H1 (cell line): ENCODE data around the gene RAB40C. TPM values are rescaled to one million over a fixed set of nuclear protein-coding genes. Genes with fewer than 3 reads are reported as not detected.
A peak's percentile ranks its signal among the peaks of the same experiment; 100 is the strongest.

Source experiments
- CTCF ChIA-PET: fragments of 300-600 bp; sonication (Branson Sonifier 250); formaldehyde crosslinking; loops from one replicate; lab custom pipeline; 2021; ENCODE audit not compliant: partially characterized antibody; lab: Charles Lee
- POLR2A ChIA-PET: fragments of 300-600 bp; sonication (Branson Sonifier 250); formaldehyde crosslinking; loops from one replicate; lab custom pipeline; 2021; ENCODE audit warnings: inconsistent platforms; ENCODE audit not compliant: partially characterized antibody; lab: Charles Lee
- DNase-seq, 2 experiments: peaks; one replicate each; pipeline versions ENCODE4 v3.0.0 to v3.0.0-alpha.2; 2010 to 2022; ENCODE audit warnings: low spot score in 2 of 2, low read depth in 1 of 2, mixed read lengths in 1 of 2
- FAIRE-seq: peaks from 2 replicates; lab custom pipeline; 2011; peaks lifted over from hg19 to GRCh38; lab: Jason Lieb, UNC
- H2AFZ ChIP-seq: 2 replicates; pipeline ENCODE4 v1.8.1; 2012; ENCODE audit warnings: low read length, inconsistent platforms
- H2AK5ac ChIP-seq: 2 replicates; pipeline ENCODE4 v1.6.1; 2013; ENCODE audit warnings: low read depth, low read length
- H2BK120ac ChIP-seq: replicated peaks from 2 replicates; pipeline ENCODE3; 2013; ENCODE audit warnings: low read depth, low read length, inconsistent platforms
- H2BK12ac ChIP-seq: 2 replicates; pipeline ENCODE4 v1.6.1; 2013; ENCODE audit warnings: low read depth, low read length
- H2BK15ac ChIP-seq: 2 replicates; pipeline ENCODE4 v1.6.1; 2013; ENCODE audit warnings: low read length
- H2BK20ac ChIP-seq: 2 replicates; pipeline ENCODE4 v1.6.1; 2013; ENCODE audit warnings: low read length
- H2BK5ac ChIP-seq: 2 replicates; pipeline ENCODE4 v1.6.1; 2013; ENCODE audit warnings: low read depth, low read length
- H3K14ac ChIP-seq: 2 replicates; pipeline ENCODE4 v1.6.1; 2013; ENCODE audit warnings: inconsistent platforms; ENCODE audit not compliant: insufficient read length
- H3K18ac ChIP-seq: 2 replicates; pipeline ENCODE4 v1.6.1; 2013; ENCODE audit warnings: low read length; ENCODE audit errors: extremely low read depth
- H3K23ac ChIP-seq: 2 replicates; pipeline ENCODE4 v1.6.1; 2013; ENCODE audit warnings: inconsistent platforms; ENCODE audit not compliant: insufficient read length
- H3K23me2 ChIP-seq: 2 replicates; pipeline ENCODE4 v1.6.1; 2013; ENCODE audit warnings: low read depth, low read length
- H3K27ac ChIP-seq: 2 replicates; pipeline ENCODE4 v1.6.1; 2011; ENCODE audit warnings: low read depth, low read length, inconsistent platforms
- H3K27me3 ChIP-seq, 4 experiments: replicated peaks in 1 of 4; 1 replicate in 1 of 4; 2 replicates in 3 of 4; pipeline versions ENCODE4 v1.6.1 to v1.8.1; 2011 to 2013; ENCODE audit warnings: low read length in 3 of 4, mild to moderate bottlenecking in 3 of 4, inconsistent platforms in 2 of 4, mixed read lengths in 2 of 4, moderate library complexity in 1 of 4; ENCODE audit not compliant: control insufficient read depth in 3 of 4, insufficient read depth in 3 of 4; ENCODE audit errors: extremely low read depth in 1 of 4
- H3K36me3 ChIP-seq, 4 experiments: 2 replicates each; pipeline versions ENCODE4 v1.6.1 to v1.8.1; 2011 to 2013; ENCODE audit warnings: mild to moderate bottlenecking in 4 of 4, low read length in 3 of 4, moderate library complexity in 2 of 4, control low read depth in 1 of 4, inconsistent platforms in 1 of 4; ENCODE audit not compliant: insufficient read depth in 4 of 4, control insufficient read depth in 2 of 4
- H3K4ac ChIP-seq: replicated peaks from 2 replicates; pipeline ENCODE3; 2013; ENCODE audit warnings: low read length, low read depth, mixed read lengths, inconsistent platforms; ENCODE audit not compliant: insufficient read length
- H3K4me1 ChIP-seq, 4 experiments: replicated peaks in 1 of 4; 1 replicate in 1 of 4; 2 replicates in 3 of 4; pipeline versions ENCODE4 v1.6.1 to v1.8.1; 2011 to 2013; ENCODE audit warnings: low read length in 3 of 4, inconsistent platforms in 2 of 4, mixed read lengths in 1 of 4; ENCODE audit not compliant: insufficient read depth in 4 of 4, control insufficient read depth in 3 of 4
- H3K4me2 ChIP-seq, 2 experiments: 2 replicates each; pipeline versions ENCODE4 v1.6.1 to v1.8.1; 2011 to 2013; ENCODE audit warnings: low read depth in 2 of 2, low read length in 2 of 2, control low read depth in 1 of 2, inconsistent platforms in 1 of 2, mild to moderate bottlenecking in 1 of 2; ENCODE audit not compliant: insufficient read depth in 1 of 2
- H3K4me3 ChIP-seq, 4 experiments: fragments of 200-600, 300-600 bp in 1 of 4; sonication (generic), shearing (Covaris generic), sonication (Bioruptor Twin) in 1 of 4; 2 replicates each; pipeline versions ENCODE4 v1.5.1 to v1.8.1; 2011 to 2016; ENCODE audit warnings: low read length in 4 of 4, low read depth in 3 of 4, control low read depth in 2 of 4, inconsistent platforms in 2 of 4, mild to moderate bottlenecking in 2 of 4, mixed read lengths in 1 of 4, moderate library complexity in 1 of 4; ENCODE audit not compliant: insufficient read depth in 2 of 4; ENCODE audit errors: extremely low read depth in 1 of 4
- H3K56ac ChIP-seq: replicated peaks from 2 replicates; pipeline ENCODE3; 2013; ENCODE audit warnings: low read depth, mild to moderate bottlenecking, mixed read lengths, low read length, inconsistent platforms; ENCODE audit not compliant: insufficient read length
- H3K79me1 ChIP-seq: 2 replicates; pipeline ENCODE4 v1.6.1; 2013; ENCODE audit warnings: low read depth, low read length, control low read depth
- H3K79me2 ChIP-seq, 2 experiments: 2 replicates each; pipeline versions ENCODE4 v1.6.1 to v1.8.1; 2012 to 2013; ENCODE audit warnings: low read length in 2 of 2, mild to moderate bottlenecking in 2 of 2, inconsistent platforms in 1 of 2; ENCODE audit not compliant: insufficient read depth in 2 of 2, control insufficient read depth in 1 of 2
- H3K9ac ChIP-seq, 4 experiments: replicated peaks in 1 of 4; 1 replicate in 1 of 4; 2 replicates in 3 of 4; pipeline versions ENCODE4 v1.6.1 to v1.8.1; 2011 to 2013; ENCODE audit warnings: low read depth in 3 of 4, low read length in 3 of 4, control low read depth in 2 of 4, mild to moderate bottlenecking in 2 of 4, moderate library complexity in 2 of 4, inconsistent platforms in 1 of 4; ENCODE audit errors: extremely low read depth in 1 of 4
- H3K9me3 ChIP-seq, 2 experiments: 2 replicates each; pipeline versions ENCODE4 v1.6.1 to v1.8.1; 2012 to 2013; ENCODE audit warnings: mild to moderate bottlenecking in 2 of 2, moderate library complexity in 2 of 2, control low read depth in 1 of 2, inconsistent platforms in 1 of 2, low read depth in 1 of 2, low read length in 1 of 2, mixed read lengths in 1 of 2; ENCODE audit not compliant: insufficient read depth in 2 of 2
- H4K20me1 ChIP-seq, 2 experiments: replicated peaks in 1 of 2; 2 replicates each; pipeline versions ENCODE3 to v1.8.1; 2011 to 2013; ENCODE audit warnings: inconsistent platforms in 2 of 2, low read length in 2 of 2, mild to moderate bottlenecking in 1 of 2; ENCODE audit not compliant: insufficient read depth in 2 of 2, control insufficient read depth in 1 of 2
- H4K5ac ChIP-seq: 2 replicates; pipeline ENCODE4 v1.6.1; 2013; ENCODE audit warnings: low read length, low read depth, mixed read lengths, inconsistent platforms; ENCODE audit not compliant: insufficient read length
- H4K8ac ChIP-seq: 2 replicates; pipeline ENCODE4 v1.8.0; 2013; ENCODE audit warnings: mild to moderate bottlenecking, moderate library complexity, low read length, inconsistent platforms; ENCODE audit not compliant: insufficient read depth; ENCODE audit errors: extremely low read depth
- H4K91ac ChIP-seq: replicated peaks from 2 replicates; pipeline ENCODE3; 2013; ENCODE audit warnings: low read length, mixed read lengths, inconsistent platforms; ENCODE audit not compliant: insufficient read length
- CEBPB ChIP-seq: IDR thresholded peaks from 2 replicates; pipeline ENCODE4 v1.6.1; 2012; ENCODE audit warnings: low read depth, low read length
- EP300 ChIP-seq, 2 experiments: IDR thresholded peaks; 1 replicate in 1 of 2; 2 replicates in 1 of 2; pipeline ENCODE4 v1.6.1; 2011 to 2012; ENCODE audit warnings: low read depth in 2 of 2, low read length in 2 of 2, mild to moderate bottlenecking in 2 of 2, borderline replicate concordance in 1 of 2, inconsistent platforms in 1 of 2, moderate library complexity in 1 of 2
- POLR2A ChIP-seq, 2 experiments: IDR thresholded peaks; 1 replicate in 1 of 2; 2 replicates in 1 of 2; pipeline ENCODE4 v1.6.1; 2011; ENCODE audit warnings: low read depth in 2 of 2, low read length in 2 of 2, mild to moderate bottlenecking in 2 of 2; ENCODE audit errors: control extremely low read depth in 1 of 2
- WGBS, 2 experiments: shearing (Covaris generic) in 1 of 2; methylation state at CpG; one replicate each; pipeline versions ENCODE4 v1.1.6 to v1.1.7; 2013 to 2015; ENCODE audit warnings: low lambda C conversion rate in 2 of 2, mixed read lengths in 2 of 2, inconsistent platforms in 1 of 2, low coverage in 1 of 2, missing lambda C conversion rate in 1 of 2; ENCODE audit not compliant: insufficient replicate concordance in 2 of 2, insufficient coverage in 1 of 2, insufficient read length in 1 of 2; ENCODE audit errors: extremely low coverage in 1 of 2, missing lambda C conversion rate in 1 of 2; 5-methylcytosine and 5-hydroxymethylcytosine counted together
- polyA plus RNA-seq, 7 experiments: library from polyadenylated mRNA; depleted of rRNA in 3 of 7; stranded (reverse) in 5 of 7; unstranded in 2 of 7; fragments of >200 nt in 5 of 7; fragments of 200-250 nt in 2 of 7; gene quantifications; 1 replicate in 5 of 7; 2 replicates in 1 of 7; 4 replicates in 1 of 7; pipeline versions ENCODE4 v1.2.1 to v1.2.3, GENCODE V29; 2011 to 2013; ENCODE audit warnings: missing spikeins in 2 of 7, mixed read lengths in 2 of 7
- total RNA-seq: library from RNA; stranded (reverse); fragmentation: NEBNext Ultra II Directional; extraction: Animal tissue kit (Norgen Biotek cat#: 25700); gene quantifications from 2 replicates; pipeline ENCODE4 v1.2.1, GENCODE V29; 2021

The RAB40C gene
- total and polyA plus RNA-seq, 2 of the 8 experiments (the other 6 are each of a cell fraction or from before 2014, with no cell fraction given), result 13.9 to 15.6 TPM

DNA sequence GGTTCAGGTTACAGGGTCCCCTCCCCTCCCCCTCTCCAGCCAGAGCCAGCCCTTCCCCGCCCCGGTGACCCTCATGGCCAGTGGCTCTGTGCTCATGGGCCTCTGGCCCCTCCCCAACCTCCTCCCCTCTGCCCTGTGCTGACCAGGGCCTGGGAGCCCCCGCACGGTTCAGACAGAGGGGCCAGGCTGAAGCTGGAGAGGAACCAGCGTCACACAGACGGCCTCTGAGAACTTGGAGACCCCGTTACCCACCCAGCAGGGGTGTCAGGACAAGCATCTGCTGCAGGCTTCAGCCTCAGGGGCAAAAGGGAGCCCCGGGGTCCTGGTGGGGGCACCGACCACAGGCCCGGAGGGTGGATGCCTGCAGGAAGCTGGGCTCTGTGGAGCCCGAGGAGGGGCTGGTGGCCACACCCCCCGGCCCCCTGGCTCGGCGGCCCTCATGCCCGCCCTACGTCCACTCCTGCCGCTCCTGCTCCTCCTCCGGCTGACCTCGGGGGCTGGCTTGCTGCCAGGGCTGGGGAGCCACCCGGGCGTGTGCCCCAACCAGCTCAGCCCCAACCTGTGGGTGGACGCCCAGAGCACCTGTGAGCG, 41.0 kb downstream of the RAB40C start, which contains the start of gene WFIKKN1:
WFIKKN1 (plus strand) TSS at position 171 of the 591 bp plus-strand sequence; CDS start at position 440, 269 bp downstream.
- H3K79me1 ChIP-seq, result no peaks in the 10 kb centered on the region
- H3K36me3 ChIP-seq, result peaks cover 0 to 24% (median 3%) of the 10 kb centered on the region in 4 experiments; a peak in 4 of 8 replicates
- no peak within 1 kb of the TSS for H3K23ac ChIP-seq
- peak within 1 kb of the TSS; percentile 92; the same call in 1 of the 2 replicates for H2BK15ac ChIP-seq
- peak within 1 kb of the TSS; percentile 66 for H4K8ac ChIP-seq
- peak within 1 kb of the TSS; percentile 85; the same call in 1 of the 2 replicates for H2BK12ac ChIP-seq
- FAIRE-seq (no peak), DNase-seq (peak in 1 of 2 experiments; percentile 85)
- H3K9me3 ChIP-seq, result no peaks in the 10 kb centered on the region
- H3K56ac ChIP-seq, result peak within 1 kb of the TSS; percentile 60
- H3K27me3 ChIP-seq, result no peaks in the 10 kb centered on the region
- peak within 1 kb of the TSS; percentile 94; the same call in 1 of the 2 replicates for H2BK5ac ChIP-seq
- H3K18ac ChIP-seq, result peak within 1 kb of the TSS; percentile 96
- H2AFZ ChIP-seq, result no peak within 1 kb of the TSS
- peak within 1 kb of the TSS; percentile 91 for H4K5ac ChIP-seq
- H4K20me1 ChIP-seq, result peaks cover 3 to 10% of the 10 kb centered on the region in 2 experiments
- H3K4me3 ChIP-seq, result peak within 1 kb of the TSS; percentile 41 to 67 (median 60)
- CTCF ChIA-PET, result interaction anchor here (0.6 to 1.9 kb wide), 5 partner anchors 10 to 46 kb away, joined by 3 to 6 read pairs (median 3); no protein-coding TSS in a partner anchor
- peak within 1 kb of the TSS in 3 of 4 experiments; percentile 38 to 71 (median 54); a peak in 5 of 7 replicates for H3K9ac ChIP-seq
- peak within 1 kb of the TSS; percentile 55; the same call in 1 of the 2 replicates for H2BK20ac ChIP-seq
- peak within 1 kb of the TSS; percentile 79 to 88 for H3K4me2 ChIP-seq
- peak within 1 kb of the TSS; percentile 82 for H2BK120ac ChIP-seq
- peak within 1 kb of the TSS; percentile 88 for H4K91ac ChIP-seq
- peak within 1 kb of the TSS; percentile 90 for H3K4ac ChIP-seq
- WGBS, 2 experiments, result 12% methylated on average over 21 of the region's 23 CpGs; no CpG with 5 or more reads in 1 of the 2 experiments
- peak within 1 kb of the TSS; percentile 25; the same call in 1 of the 2 replicates for H2AK5ac ChIP-seq
- H3K23me2 ChIP-seq, result peaks cover 5% of the 10 kb centered on the region; the same call in 1 of the 2 replicates
- POLR2A ChIA-PET, result interaction anchor here (0.6 to 1.5 kb wide), 25 partner anchors 8 to 231 kb away, joined by 3 to 11 read pairs (median 4); partner anchors contain the start of genes CAPN15, JMJD8, NHLRC4 and RAB40C
- H3K14ac ChIP-seq, result peak within 1 kb of the TSS; percentile 57
- peaks cover 0 to 29% (median 22%) of the 10 kb centered on the region in 4 experiments; a peak in 6 of 7 replicates for H3K4me1 ChIP-seq
- peaks cover 0 to 6% of the 10 kb centered on the region in 2 experiments; a peak in 1 of 4 replicates for H3K79me2 ChIP-seq
- H3K27ac ChIP-seq, result peak within 1 kb of the TSS; percentile 63; the same call in 1 of the 2 replicates
- TF ChIP-seq POLR2A (IDR thresholded peaks at IDR 0.05; ENCODE audit: control extremely low read depth in 1 of 2, low read depth in 2 of 2, low read length in 2 of 2) (peak in 1 of 2 experiments; percentile 55; a peak in 2 of 3 replicates), EP300 (IDR thresholded peaks at IDR 0.05; ENCODE audit: borderline replicate concordance in 1 of 2, low read depth in 2 of 2, low read length in 2 of 2) (peak in 1 of 2 experiments; percentile 24; a peak in 1 of 3 replicates), CEBPB (no peak)
